Umbilical cord (tissue), 2 donors: ENCODE measurements around the gene LHFPL6. TPM values are rescaled to one million over a fixed set of nuclear protein-coding genes. Genes with fewer than 3 reads are reported as not detected.

Experiments used
- DNase-seq: peaks from one replicate; pipeline ENCODE4 v3.0.0-alpha.2; 2015; ENCODE audit warnings: low spot score
- total RNA-seq: library from RNA; depleted of rRNA; stranded (reverse); fragments of >200 nt; gene quantifications from one replicate; pipeline ENCODE4 v1.2.3, GENCODE V29; 2014; ENCODE audit warnings: low replicate concordance; ENCODE audit not compliant: insufficient read depth

The LHFPL6 gene
- total RNA-seq, 1 donor from 2014 or later, result 141 TPM

GRCh38 chr13:39590466-39591036 is 12.4 kb downstream of the LHFPL6 start:
- no peak for DNase-seq

DNA sequence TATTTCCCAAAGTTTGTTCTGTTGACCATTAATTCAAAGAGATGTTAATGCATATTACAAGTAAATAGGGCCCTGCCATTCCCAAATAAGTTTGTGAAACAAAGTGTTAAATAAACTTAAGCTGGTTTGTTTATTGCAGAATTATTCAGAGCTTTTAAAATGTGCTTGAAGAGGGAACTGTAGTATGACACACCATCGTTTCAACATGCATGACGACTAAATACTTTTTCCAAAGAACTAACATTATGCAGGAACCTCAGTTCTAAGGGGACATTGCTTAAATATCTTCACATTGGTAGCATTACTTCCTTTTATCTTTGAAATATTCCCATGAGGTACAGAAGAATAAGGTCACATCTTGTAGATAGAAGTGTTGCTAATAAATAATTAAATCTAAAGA is 14.6 kb downstream of the LHFPL6 start:
- no peak for DNase-seq

- no peak for DNase-seq
Measured at GRCh38 chr13:39587939-39588338, 15.1 kb downstream of the LHFPL6 start.

DNA sequence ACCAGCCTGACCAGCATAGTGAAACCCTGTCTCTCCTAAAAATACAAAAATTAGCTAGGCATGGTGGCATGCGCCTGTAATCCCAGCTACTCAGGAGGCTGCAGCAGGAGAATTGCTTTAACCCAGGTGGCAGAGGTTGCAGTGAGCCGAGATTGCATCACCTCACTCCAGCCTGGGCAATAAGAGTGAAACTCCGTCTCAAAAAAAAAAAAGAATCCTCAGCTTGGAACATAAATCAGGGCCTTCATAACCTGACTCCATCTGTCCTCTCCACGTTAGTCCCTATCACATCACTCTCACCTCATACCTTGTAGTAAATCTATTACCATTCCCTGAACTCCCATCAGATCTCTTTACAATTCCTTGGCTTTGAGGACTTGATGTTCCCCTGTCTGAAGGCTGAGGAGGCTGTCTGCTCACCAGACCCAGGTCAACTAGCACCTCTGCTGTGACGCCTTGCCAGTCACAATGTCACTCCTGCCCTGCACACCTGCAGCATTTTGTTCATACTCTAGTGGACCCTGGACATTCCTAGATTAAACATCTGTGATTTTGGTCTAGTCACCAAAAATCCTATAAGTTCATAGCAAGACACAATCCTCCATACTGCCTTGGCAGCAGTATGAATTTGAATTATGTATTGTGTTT is 15.9 kb downstream of the LHFPL6 start:
- no peak for DNase-seq

GRCh38 chr13:39586151-39586550 is 16.8 kb downstream of the LHFPL6 start:
- no peak for DNase-seq

DNA sequence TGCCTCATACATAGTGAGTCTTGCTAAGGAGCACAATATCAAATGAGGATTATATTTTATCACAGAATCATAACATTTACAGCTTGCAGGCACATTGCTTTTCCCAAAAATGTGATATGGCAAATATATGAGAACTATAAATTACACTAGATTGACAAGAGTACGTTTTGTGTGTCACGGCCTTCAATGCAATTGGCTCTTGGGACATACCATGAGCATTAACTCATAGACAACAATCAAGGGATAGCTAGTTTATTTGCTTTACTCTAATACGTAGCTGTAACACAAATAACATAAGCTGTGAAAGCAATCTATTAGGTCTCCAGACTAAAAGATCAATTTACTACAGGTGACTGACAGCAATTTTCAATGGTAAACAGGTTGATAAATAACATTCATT is 17.8 kb downstream of the LHFPL6 start:
- no peak for DNase-seq

DNA sequence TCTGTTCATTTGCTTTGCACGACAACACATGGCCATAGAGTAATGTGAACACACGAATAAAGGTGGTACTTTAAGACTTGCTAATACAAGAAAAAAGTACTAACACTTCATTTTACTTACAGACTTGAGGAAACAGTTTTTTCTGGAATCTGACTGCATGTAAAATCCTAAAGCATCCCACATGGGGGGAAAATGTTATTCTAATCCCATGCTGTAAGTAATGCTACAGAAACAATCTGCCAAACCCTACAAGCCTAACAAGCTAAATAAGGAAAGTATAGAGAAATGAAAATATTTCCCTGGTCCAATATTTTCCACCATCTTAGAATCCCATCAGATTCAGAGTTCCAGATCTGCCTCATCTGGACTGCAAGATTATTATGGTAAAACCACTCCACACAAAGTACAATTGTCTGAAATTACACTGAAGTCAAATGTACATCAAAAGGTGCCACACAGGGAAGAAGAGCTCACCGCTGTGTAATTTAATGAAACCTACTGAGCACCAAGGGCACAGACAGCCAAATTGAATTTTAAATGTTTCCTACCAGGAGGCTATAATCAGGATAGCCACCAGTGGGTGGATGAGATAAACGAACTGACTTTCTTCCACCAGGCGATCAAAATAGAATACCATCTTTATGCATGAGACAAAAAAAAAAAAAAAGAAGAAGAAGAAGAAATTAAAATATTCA is 22.0 kb downstream of the LHFPL6 start:
- no peak for DNase-seq

- no peak for DNase-seq
Measured at GRCh38 chr13:39578821-39579291, 24.1 kb downstream of the LHFPL6 start.

DNA sequence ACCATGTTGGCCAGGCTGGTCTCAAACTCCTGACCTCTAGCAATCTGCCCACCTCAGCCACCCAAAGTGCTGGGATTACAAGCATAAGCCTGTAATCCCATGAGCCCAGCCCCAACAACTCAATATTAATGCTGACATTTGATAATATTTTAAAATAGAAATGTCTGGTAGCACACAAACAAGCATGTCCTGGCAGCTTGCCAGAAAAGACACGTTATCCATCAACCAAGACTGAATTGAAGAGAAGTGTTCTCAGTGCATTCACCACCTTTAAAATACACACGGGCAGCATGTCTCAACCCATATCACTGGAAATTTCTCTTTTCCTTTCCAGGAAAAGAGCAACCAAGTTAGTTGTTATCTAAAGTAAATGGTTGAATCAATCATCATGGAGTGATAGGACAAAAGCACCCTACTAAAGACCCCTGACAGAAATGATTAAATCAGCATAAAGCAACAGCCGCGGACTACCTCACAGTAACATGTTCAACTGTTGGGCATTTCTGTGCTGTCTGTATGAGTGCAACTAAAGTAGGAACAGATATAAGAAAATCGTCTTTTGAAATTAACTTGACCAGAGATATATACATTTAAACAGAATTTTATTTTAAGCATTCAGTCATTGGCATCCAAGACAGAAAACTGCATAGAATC is 25.0 kb downstream of the LHFPL6 start:
- DNase-seq, result peak; percentile 60

GRCh38 chr13:39577203-39577602 is 25.8 kb downstream of the LHFPL6 start:
- DNase-seq, result no peak

DNA sequence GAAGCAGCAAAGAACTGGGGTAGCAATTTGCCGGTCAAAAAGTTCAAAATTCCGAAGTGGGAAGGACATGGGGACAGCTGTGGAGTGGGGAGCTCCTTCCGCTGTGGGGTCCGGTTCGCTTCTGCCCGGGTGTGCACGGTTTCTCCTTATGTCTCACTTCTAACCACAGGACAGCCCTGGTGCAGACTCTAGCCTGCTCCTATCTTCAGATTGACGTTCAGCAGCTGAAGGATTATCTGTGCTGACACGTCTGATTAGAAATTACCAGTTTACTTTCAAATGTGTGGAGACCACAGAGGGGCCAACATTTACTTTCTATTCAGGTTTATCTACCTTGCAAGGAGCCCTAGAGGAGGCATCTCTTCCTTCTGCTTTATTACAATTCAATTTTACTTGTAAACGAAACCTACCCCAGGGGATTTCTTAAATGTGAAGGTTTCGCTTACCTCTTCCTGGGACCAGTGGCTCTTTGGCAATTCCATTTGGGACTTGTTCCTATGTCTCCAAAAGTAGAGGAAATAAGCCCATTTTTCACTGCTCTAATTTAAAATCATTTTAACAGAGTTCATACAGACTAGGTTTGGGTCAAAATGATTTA is 27.3 kb downstream of the LHFPL6 start:
- DNase-seq, result no peak

- no peak for DNase-seq
Measured at GRCh38 chr13:39571502-39572092, 31.4 kb downstream of the LHFPL6 start.

- no peak for DNase-seq
Measured at GRCh38 chr13:39567569-39567968, 35.4 kb downstream of the LHFPL6 start.

- DNase-seq, result no peak
Measured at GRCh38 chr13:39566216-39566869, 36.6 kb downstream of the LHFPL6 start.

DNA sequence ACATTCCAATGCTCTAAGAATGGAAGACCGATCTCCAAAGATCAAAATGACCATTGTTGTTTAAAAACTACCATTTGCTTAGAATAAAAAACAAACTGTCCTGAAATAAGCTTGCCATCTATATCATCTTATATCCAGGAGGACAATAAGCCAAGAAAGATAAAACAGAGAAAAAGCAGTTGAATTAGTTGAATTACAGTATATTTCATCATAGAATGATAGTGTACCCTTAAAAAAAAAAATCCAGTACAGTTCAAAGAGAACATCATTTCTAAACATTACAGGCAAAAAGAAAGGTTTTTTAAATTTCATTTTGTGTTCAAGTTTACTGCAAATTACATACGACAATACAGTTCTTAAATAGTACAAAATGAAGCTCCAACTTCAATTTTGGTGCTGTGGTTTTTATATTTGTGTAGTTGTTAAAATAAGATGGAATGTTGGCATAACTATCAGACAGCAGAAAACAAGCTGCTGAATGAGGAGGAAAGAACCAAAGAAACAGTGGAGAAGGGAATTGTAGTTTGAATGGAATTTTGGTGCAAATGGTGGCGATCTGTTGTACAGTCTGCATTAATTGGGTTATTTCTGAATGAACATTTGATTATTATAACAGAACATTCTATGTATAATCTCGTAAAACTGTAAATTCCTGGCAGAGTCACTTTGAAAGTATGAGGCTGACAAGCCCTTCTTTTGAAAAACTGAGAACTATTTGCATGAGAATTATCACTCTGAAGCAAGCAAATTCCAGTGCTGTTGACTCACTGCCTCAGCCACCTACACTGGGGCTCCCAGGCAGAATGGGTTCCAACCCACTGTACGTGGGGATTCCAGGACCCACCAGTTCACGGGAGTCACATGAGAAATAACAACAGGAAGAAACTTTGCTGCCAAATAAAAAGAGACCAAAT is 37.7 kb downstream of the LHFPL6 start:
- DNase-seq, result peak; percentile 81

DNA sequence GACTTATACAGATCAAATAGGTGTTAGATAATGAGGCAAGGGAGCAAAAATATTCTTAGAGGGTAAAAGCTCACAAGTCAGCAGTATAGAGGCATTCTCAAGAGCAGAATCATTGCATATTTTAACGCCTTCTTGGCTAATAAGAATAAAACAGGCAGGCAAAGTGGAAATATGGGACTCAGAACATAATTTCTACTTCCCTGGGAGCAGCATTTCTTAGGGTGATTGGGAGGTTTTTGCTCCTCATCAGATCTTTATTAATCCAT is 39.6 kb downstream of the LHFPL6 start:
- DNase-seq, result no peak

GRCh38 chr13:39561971-39562370 is 41.0 kb downstream of the LHFPL6 start:
- no peak for DNase-seq

DNA sequence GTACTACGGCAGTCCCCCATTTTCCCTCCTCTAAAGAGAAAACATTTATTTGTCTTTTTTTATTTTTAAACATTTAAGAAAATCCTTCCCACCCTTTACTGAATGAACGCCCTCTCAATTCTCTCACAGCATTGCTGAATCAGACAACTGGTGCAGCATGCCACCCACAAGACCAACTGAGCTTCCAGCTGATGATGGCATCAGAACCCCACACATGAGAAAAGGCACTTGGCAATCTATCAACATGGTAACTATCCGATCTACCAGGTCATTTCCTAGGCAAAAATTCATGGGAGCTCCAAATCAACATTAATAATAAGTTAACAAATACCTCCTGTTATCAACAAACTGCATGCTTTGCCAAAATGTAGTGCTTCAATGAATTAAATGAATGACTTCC is 43.1 kb downstream of the LHFPL6 start:
- DNase-seq, result no peak

DNA sequence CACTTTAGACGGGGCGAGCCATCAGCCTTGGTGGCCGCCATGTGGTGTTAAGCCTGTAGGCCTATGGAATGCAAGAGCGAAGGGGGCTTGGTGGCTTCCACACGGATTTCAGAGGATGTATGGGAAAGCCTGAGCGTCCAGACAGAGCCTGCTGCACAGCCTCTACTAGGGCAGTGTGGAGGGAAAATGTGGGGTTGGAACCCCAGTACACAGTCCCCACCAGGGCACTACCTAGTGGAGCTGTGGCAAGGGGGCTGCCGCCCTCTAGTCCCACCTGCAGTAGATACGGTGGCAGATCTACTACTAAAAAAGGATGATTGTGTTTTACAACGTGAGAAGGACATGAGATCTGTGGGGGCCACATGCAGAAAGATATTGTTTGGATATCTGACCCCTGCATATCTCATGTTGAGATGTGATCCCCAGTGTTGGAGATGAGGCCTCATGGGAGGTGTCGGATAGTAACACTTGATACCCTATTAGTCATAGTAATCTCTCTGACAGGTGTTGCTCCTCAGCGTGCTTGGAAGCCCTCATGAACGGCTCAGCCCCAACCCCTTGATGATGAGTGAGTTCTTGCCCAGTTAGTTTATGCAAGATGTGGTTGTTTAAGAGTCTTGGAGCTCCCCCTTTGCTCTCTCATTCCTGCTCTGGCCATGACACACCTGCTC is 45.6 kb downstream of the LHFPL6 start:
- no peak for DNase-seq

GRCh38 chr13:39556866-39557265 is 46.1 kb downstream of the LHFPL6 start:
- no peak for DNase-seq
